Lung (tissue), 12 donors: ENCODE measurements around the gene CPNE8. TPM values are rescaled to one million over a fixed set of nuclear protein-coding genes. Genes with fewer than 3 reads are reported as not detected.

Source experiments
- ATAC-seq: fragments of 200-7000 bp; cut with Tn5 transposase; one replicate; pipeline ENCODE4 v1.9.1; 2020; ENCODE audit warnings: moderate number of reproducible peaks; ENCODE audit not compliant: insufficient read depth, low FRiP score
- DNase-seq, 3 donors: peaks; one replicate each; pipeline ENCODE4 v3.0.0-alpha.2; 2013 to 2017
- H3K27ac ChIP-seq, 2 donors: one replicate each; pipeline ENCODE4 v1.5.1; 2013; ENCODE audit warnings: mild to moderate bottlenecking in 2 of 2, moderate library complexity in 2 of 2, control low read depth in 1 of 2, inconsistent platforms in 1 of 2, low read depth in 1 of 2, low read length in 1 of 2
- H3K27me3 ChIP-seq, 3 donors: one replicate each; pipeline ENCODE4 v1.5.1; 2013; ENCODE audit warnings: low read length in 2 of 3; ENCODE audit not compliant: control insufficient read depth in 3 of 3, insufficient read depth in 3 of 3
- H3K36me3 ChIP-seq, 4 donors: one replicate each; pipeline ENCODE4 v1.5.1; 2013; ENCODE audit warnings: low read length in 4 of 4, mild to moderate bottlenecking in 1 of 4, moderate library complexity in 1 of 4; ENCODE audit not compliant: control insufficient read depth in 4 of 4, insufficient read depth in 4 of 4
- H3K4me1 ChIP-seq, 5 donors: one replicate each; pipeline ENCODE4 v1.5.1; 2013; ENCODE audit warnings: low read length in 5 of 5, mild to moderate bottlenecking in 2 of 5, moderate library complexity in 1 of 5; ENCODE audit not compliant: control insufficient read depth in 5 of 5, insufficient read depth in 5 of 5
- H3K4me3 ChIP-seq: one replicate; pipeline ENCODE4 v1.5.1; 2013; ENCODE audit warnings: mild to moderate bottlenecking, control low read depth, moderate library complexity
- H3K9ac ChIP-seq, 2 donors: one replicate each; pipeline ENCODE4 v1.5.1; 2013; ENCODE audit warnings: low read length in 2 of 2, control low read depth in 1 of 2; ENCODE audit not compliant: insufficient read depth in 1 of 2
- H3K9me3 ChIP-seq, 4 donors: one replicate each; pipeline ENCODE4 v1.5.1; 2013; ENCODE audit warnings: low read length in 3 of 4, mild to moderate bottlenecking in 1 of 4, moderate library complexity in 1 of 4; ENCODE audit not compliant: control insufficient read depth in 4 of 4, insufficient read depth in 3 of 4
- CTCF ChIP-seq: IDR thresholded peaks from 2 replicates; pipeline ENCODE4 v1.5.1; 2012; ENCODE audit warnings: mild to moderate bottlenecking; ENCODE audit errors: control extremely low read depth, extremely low read depth
- WGBS, 2 donors: extraction: QIAGEN DNeasy Blood & Tissue Kit; methylation state at CpG; one replicate each; pipeline ENCODE4 v1.1.7; 2013; 5-methylcytosine and 5-hydroxymethylcytosine counted together
- polyA plus RNA-seq, 2 donors: library from polyadenylated mRNA; stranded (reverse); fragments of 200-250 nt; gene quantifications; one replicate each; pipeline ENCODE4 v1.2.1, GENCODE V29; 2013
- total RNA-seq, 2 donors: library from RNA; depleted of rRNA in 1 of 2; stranded (reverse); fragments of >200 nt in 1 of 2; gene quantifications; one replicate each; pipeline ENCODE4 v1.2.1, GENCODE V29; 2014 to 2021
- donor health status: control.
- donor health status: control.
- donor health status: Bipolar disorder and iron deficiency.
- donor health status: healthy.
- donor health status: DM: yes; HTN: yes; CAD: no.

Gene CPNE8
- total and polyA plus RNA-seq, 4 donors, result 9.2 to 20.1 (median 15.3) TPM

GRCh38 chr12:38720661-38721060 is 184.7 kb downstream of the CPNE8 start:
- WGBS, 2 donors, result 95% methylated on average over 9 of the region's 9 CpGs
- no peak for TF ChIP-seq CTCF
- Histone ChIP-seq H3K9me3 (peaks cover 0 to 3% (median 1%) of the 10 kb centered on the region in 4 donors), H3K27ac (no peak overlapping the region), H3K4me3 (no peak overlapping the region), H3K36me3 (peaks cover 0 to 10% (median 1%) of the 10 kb centered on the region in 4 donors), H3K4me1 (peaks cover 0 to 1% (median 0%) of the 10 kb centered on the region in 5 donors), H3K27me3 (no peaks in the 10 kb centered on the region), H3K9ac (no peak overlapping the region)
- ATAC-seq (no peak), DNase-seq (no peak)

- 86 to 89% methylated on average over 6 of the region's 6 CpGs for WGBS, 2 donors
- no peaks in the 10 kb centered on the region for H3K4me1 ChIP-seq
- TF ChIP-seq CTCF, result no peak
- no peak overlapping the region for H3K4me3 ChIP-seq
- ATAC-seq, result no peak
- no peak overlapping the region for H3K27ac ChIP-seq
- H3K36me3 ChIP-seq, result no peaks in the 10 kb centered on the region
- H3K27me3 ChIP-seq, result no peaks in the 10 kb centered on the region
- no peak overlapping the region for H3K9ac ChIP-seq
- H3K9me3 ChIP-seq, result peaks cover 0 to 3% (median 0%) of the 10 kb centered on the region in 4 donors
- no peak for DNase-seq
Measured at GRCh38 chr12:38713294-38713693, 192.1 kb downstream of the CPNE8 start.

- Histone ChIP-seq H3K4me1 (no peaks in the 10 kb centered on the region), H3K27ac (no peak overlapping the region), H3K9ac (no peak overlapping the region), H3K9me3 (no peaks in the 10 kb centered on the region), H3K4me3 (no peak overlapping the region), H3K36me3 (no peaks in the 10 kb centered on the region), H3K27me3 (no peaks in the 10 kb centered on the region)
- DNase-seq (peak in 1 of 3 donors; percentile 2), ATAC-seq (no peak)
- no peak for TF ChIP-seq CTCF
- WGBS, 2 donors, result 74 to 84% methylated on average over 2 of the region's 2 CpGs
Measured at GRCh38 chr12:38711054-38711453, 194.3 kb downstream of the CPNE8 start.

DNA sequence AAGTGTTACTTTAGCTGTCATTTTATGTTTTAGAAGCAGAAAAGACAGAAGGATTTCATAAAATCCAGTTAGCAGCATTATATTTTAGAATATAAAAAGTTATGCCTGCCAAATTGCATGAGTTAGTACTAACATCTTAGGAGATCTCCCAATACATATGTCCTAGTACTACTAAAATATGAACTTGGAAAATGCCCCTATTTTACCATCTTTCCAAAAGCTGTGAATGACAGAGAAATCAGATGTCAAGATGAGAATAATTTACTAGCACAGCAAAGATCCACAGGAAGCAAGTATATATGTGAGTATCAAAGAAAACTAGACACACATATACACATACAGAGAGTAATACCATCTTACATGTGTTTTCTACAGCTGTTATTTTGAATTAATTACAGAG is 196.9 kb downstream of the CPNE8 start:
- H3K9ac ChIP-seq, result no peak overlapping the region
- DNase-seq (no peak), ATAC-seq (no peak)
- no peaks in the 10 kb centered on the region for H3K27me3 ChIP-seq
- no peaks in the 10 kb centered on the region for H3K4me1 ChIP-seq
- no peak for TF ChIP-seq CTCF
- no peak overlapping the region for H3K4me3 ChIP-seq
- no peak overlapping the region for H3K27ac ChIP-seq
- no peaks in the 10 kb centered on the region for H3K9me3 ChIP-seq
- no peaks in the 10 kb centered on the region for H3K36me3 ChIP-seq
